Measurements from ENCODE around the gene ALKBH3. TPM values are rescaled to one million over a fixed set of nuclear protein-coding genes. Genes with fewer than 3 reads are reported as not detected.

Gene ALKBH3
- total and polyA plus RNA-seq, 2 of the 13 experiments (the other 11 are each of a cell fraction or from before 2014, with no cell fraction given) = 17.8 to 36.1 TPM

DNA sequence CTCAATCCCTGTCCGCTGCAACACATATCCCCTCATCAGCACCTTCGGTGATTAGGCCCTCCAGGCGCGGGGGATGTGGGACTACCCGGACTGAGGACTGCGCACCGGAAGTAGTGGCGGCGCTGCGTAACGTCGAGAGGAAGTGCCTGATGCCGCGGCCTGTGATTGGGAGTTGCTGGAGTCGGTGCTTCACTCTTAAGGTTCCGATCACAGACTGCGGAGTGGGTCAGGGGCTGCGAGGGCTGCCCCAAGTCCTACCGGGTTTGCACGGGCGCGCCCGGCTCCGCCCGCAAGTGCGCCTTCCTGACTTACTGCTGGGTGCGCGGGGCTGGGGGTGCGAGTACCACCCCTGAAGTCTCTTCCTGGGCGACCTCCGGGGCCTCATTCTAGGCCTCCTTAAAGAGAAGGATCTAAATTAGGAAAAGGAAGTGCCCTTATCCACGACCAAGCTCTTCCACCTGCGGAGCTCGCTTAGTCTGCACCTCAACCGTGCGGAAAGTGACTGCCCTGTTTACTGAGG lies at the start of gene ALKBH3 (continued):
- TF ChIP-seq, protein P1, sequence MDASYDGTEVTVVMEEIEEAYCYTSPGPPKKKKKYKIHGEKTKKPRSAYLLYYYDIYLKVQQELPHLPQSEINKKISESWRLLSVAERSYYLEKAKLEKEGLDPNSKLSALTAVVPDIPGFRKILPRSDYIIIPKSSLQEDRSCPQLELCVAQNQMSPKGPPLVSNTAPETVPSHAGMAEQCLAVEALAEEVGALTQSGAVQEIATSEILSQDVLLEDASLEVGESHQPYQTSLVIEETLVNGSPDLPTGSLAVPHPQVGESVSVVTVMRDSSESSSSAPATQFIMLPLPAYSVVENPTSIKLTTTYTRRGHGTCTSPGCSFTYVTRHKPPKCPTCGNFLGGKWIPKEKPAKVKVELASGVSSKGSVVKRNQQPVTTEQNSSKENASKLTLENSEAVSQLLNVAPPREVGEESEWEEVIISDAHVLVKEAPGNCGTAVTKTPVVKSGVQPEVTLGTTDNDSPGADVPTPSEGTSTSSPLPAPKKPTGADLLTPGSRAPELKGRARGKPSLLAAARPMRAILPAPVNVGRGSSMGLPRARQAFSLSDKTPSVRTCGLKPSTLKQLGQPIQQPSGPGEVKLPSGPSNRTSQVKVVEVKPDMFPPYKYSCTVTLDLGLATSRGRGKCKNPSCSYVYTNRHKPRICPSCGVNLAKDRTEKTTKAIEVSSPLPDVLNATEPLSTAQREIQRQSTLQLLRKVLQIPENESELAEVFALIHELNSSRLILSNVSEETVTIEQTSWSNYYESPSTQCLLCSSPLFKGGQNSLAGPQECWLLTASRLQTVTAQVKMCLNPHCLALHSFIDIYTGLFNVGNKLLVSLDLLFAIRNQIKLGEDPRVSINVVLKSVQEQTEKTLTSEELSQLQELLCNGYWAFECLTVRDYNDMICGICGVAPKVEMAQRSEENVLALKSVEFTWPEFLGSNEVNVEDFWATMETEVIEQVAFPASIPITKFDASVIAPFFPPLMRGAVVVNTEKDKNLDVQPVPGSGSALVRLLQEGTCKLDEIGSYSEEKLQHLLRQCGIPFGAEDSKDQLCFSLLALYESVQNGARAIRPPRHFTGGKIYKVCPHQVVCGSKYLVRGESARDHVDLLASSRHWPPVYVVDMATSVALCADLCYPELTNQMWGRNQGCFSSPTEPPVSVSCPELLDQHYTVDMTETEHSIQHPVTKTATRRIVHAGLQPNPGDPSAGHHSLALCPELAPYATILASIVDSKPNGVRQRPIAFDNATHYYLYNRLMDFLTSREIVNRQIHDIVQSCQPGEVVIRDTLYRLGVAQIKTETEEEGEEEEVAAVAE (CRISPR knock-in tag; IDR thresholded peaks at IDR 0.05; ENCODE audit: borderline replicate concordance) = peak; percentile 69
- TF ChIP-seq, protein P2, sequence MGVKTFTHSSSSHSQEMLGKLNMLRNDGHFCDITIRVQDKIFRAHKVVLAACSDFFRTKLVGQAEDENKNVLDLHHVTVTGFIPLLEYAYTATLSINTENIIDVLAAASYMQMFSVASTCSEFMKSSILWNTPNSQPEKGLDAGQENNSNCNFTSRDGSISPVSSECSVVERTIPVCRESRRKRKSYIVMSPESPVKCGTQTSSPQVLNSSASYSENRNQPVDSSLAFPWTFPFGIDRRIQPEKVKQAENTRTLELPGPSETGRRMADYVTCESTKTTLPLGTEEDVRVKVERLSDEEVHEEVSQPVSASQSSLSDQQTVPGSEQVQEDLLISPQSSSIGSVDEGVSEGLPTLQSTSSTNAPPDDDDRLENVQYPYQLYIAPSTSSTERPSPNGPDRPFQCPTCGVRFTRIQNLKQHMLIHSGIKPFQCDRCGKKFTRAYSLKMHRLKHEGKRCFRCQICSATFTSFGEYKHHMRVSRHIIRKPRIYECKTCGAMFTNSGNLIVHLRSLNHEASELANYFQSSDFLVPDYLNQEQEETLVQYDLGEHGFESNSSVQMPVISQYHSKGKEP (CRISPR knock-in tag; IDR thresholded peaks at IDR 0.05) = 0 out of 2 replicates have a peak, but pooled peaks have one; percentile 77
- TF ChIP-seq TOPORS (CRISPR knock-in tag; IDR thresholded peaks at IDR 0.05) (peak; percentile 93), ZNF546 (CRISPR knock-in tag; conservative IDR thresholded peaks at IDR 0.05) (peak; percentile 85; the same call in 1 of the 2 replicates), NFYC (CRISPR knock-in tag; IDR thresholded peaks at IDR 0.05) (peak; percentile 96), NCOA5 (CRISPR knock-in tag; IDR thresholded peaks at IDR 0.05) (no peak), REXO4 (CRISPR knock-in tag; IDR thresholded peaks at IDR 0.05; ENCODE audit: borderline replicate concordance) (no peak), PITX1 (CRISPR knock-in tag; IDR thresholded peaks at IDR 0.05) (peak; percentile 85), HNRNPK (IDR thresholded peaks at IDR 0.05; ENCODE audit: low read depth, low read length, poor library complexity, severe bottlenecking) (peak; percentile 20), KDM4B (CRISPR knock-in tag; IDR thresholded peaks at IDR 0.05) (peak; percentile 55; the same call in 1 of the 2 replicates), ZNF34 (CRISPR knock-in tag; IDR thresholded peaks at IDR 0.05; ENCODE audit: borderline replicate concordance) (peak; percentile 72; the same call in 1 of the 2 replicates), HDAC2 (CRISPR knock-in tag; IDR thresholded peaks at IDR 0.05) (peak; percentile 86), SYNCRIP (IDR thresholded peaks at IDR 0.05; ENCODE audit: insufficient read depth, low read depth, low read length) (no peak), KDM5A (IDR thresholded peaks at IDR 0.05; ENCODE audit: borderline replicate concordance, low read length) (peak; percentile 99), ZSCAN30 (CRISPR knock-in tag; IDR thresholded peaks at IDR 0.05) (no peak), ZNF879 (CRISPR knock-in tag; IDR thresholded peaks at IDR 0.05) (no peak)
- TF ChIP-seq, protein P3, sequence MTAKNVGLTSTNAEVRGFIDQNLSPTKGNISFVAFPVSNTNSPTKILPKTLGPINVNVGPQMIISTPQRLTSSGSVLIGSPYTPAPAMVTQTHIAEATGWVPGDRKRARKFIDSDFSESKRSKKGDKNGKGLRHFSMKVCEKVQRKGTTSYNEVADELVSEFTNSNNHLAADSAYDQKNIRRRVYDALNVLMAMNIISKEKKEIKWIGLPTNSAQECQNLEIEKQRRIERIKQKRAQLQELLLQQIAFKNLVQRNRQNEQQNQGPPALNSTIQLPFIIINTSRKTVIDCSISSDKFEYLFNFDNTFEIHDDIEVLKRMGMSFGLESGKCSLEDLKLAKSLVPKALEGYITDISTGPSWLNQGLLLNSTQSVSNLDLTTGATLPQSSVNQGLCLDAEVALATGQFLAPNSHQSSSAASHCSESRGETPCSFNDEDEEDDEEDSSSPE (CRISPR knock-in tag; IDR thresholded peaks at IDR 0.05) = peak; percentile 53
- TF ChIP-seq, protein P4, sequence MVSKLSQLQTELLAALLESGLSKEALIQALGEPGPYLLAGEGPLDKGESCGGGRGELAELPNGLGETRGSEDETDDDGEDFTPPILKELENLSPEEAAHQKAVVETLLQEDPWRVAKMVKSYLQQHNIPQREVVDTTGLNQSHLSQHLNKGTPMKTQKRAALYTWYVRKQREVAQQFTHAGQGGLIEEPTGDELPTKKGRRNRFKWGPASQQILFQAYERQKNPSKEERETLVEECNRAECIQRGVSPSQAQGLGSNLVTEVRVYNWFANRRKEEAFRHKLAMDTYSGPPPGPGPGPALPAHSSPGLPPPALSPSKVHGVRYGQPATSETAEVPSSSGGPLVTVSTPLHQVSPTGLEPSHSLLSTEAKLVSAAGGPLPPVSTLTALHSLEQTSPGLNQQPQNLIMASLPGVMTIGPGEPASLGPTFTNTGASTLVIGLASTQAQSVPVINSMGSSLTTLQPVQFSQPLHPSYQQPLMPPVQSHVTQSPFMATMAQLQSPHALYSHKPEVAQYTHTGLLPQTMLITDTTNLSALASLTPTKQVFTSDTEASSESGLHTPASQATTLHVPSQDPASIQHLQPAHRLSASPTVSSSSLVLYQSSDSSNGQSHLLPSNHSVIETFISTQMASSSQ (IDR thresholded peaks at IDR 0.05; ENCODE audit: low read depth) = no peak
- TF ChIP-seq, protein P4 (CRISPR knock-in tag; IDR thresholded peaks at IDR 0.05; ENCODE audit: borderline replicate concordance) = peak; percentile 76; the same call in 1 of the 2 replicates
